ENCODE data around the gene TRMT61A. TPM values are rescaled to one million over a fixed set of nuclear protein-coding genes. Genes with fewer than 3 reads are reported as not detected.
"Not testable (repeated sequence)": the region's sequence is repeated elsewhere in the genome, so short reads cannot be mapped to it uniquely, and the experiment has no call there.

The TRMT61A gene
- total RNA-seq, 1 donor from 2014 or later: 10.8 TPM

DNA sequence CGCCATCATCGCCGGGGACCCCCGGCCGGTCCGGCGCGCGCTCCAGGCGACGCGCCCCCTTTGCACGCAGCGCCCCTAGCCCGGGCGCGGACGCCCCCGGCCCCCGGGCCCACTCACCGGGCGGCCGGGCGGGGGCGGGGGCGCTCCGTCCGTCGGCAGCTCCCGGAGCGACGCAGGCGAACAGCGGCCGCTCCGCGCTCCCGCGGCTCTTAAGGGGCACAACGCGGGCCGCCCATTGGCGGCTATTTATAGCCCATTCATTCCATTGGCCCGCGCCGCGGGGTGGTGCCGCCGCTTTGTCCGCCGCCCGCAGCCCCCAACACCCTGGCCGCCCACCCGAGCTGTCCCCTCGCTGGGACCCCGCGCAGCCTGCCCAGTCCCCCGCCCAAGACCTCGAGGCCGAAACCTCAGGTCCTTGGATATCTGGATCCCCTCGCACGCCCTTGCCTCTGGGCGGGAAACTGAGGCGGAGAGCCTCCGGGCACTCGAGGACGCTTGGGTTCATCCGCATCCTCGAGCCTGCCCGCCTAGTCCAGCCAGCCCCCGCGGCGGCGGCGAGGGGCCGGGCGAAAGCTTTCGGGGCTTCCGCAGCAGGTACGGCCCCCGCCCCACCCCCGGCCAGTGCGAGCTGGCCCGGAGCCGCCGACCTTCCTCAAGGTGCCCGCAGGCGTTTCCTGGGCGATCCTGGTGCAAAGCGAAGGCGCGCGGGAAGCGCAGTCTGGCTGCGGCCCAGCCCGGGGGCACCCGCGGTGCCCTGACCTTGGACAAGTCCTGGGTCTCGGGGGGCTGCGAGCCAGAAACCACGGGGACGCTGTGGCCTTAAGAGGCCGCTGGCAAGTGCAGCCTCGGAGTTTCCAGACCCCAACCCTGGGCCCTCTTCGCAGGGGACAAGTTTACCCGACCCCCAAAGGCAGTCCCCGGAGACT, 6.1 kb upstream of the TRMT61A start, which contains the start of gene CKB:
Gene CKB, minus strand, starts transcription at position 182 of the 926 bp plus-strand sequence. CDS start 337 bp downstream, outside the sequence.
- Mint-ChIP-seq H3K4me1 (ENCODE audit: unreplicated experiment) (peaks cover 19% of the 10 kb centered on the region), H3K27ac (peak within 1 kb of the TSS; percentile 53), H3K4me3 (peak within 1 kb of the TSS; percentile 83), H3K36me3 (no peaks in the 10 kb centered on the region), H3K9me3 (no peaks in the 10 kb centered on the region), H3K27me3 (peaks cover 13% of the 10 kb centered on the region)
- TF ChIP-seq, protein P1, sequence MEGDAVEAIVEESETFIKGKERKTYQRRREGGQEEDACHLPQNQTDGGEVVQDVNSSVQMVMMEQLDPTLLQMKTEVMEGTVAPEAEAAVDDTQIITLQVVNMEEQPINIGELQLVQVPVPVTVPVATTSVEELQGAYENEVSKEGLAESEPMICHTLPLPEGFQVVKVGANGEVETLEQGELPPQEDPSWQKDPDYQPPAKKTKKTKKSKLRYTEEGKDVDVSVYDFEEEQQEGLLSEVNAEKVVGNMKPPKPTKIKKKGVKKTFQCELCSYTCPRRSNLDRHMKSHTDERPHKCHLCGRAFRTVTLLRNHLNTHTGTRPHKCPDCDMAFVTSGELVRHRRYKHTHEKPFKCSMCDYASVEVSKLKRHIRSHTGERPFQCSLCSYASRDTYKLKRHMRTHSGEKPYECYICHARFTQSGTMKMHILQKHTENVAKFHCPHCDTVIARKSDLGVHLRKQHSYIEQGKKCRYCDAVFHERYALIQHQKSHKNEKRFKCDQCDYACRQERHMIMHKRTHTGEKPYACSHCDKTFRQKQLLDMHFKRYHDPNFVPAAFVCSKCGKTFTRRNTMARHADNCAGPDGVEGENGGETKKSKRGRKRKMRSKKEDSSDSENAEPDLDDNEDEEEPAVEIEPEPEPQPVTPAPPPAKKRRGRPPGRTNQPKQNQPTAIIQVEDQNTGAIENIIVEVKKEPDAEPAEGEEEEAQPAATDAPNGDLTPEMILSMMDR (conservative IDR thresholded peaks at IDR 0.05): no peak
- DNase-seq (ENCODE audit: extremely low spot score, unreplicated experiment): peak; percentile 74

DNA sequence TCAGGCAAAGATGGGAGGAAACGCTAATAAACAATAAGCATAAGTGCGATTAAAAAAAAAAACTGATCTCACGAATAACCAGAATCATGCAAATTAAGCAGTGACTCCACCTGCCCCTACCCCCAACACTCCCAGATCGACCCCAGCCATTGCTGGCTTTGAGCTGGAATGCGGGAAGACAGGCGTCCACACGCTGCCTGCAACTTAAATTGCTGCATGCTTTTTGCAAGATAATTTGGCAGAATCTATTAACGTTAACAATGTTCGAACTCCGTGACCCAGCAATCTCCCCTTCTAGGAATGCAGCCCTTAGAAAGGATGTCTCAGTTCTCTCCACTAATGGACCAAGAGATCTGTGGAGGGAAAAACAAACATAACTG, 5.4 kb upstream of the TRMT61A start:
- H3K4me1 Mint-ChIP-seq (ENCODE audit: unreplicated experiment): peaks cover 19% of the 10 kb centered on the region
- H3K9me3 Mint-ChIP-seq: no peaks in the 10 kb centered on the region
- H3K4me3 Mint-ChIP-seq: peak overlapping the region; percentile 81

DNA sequence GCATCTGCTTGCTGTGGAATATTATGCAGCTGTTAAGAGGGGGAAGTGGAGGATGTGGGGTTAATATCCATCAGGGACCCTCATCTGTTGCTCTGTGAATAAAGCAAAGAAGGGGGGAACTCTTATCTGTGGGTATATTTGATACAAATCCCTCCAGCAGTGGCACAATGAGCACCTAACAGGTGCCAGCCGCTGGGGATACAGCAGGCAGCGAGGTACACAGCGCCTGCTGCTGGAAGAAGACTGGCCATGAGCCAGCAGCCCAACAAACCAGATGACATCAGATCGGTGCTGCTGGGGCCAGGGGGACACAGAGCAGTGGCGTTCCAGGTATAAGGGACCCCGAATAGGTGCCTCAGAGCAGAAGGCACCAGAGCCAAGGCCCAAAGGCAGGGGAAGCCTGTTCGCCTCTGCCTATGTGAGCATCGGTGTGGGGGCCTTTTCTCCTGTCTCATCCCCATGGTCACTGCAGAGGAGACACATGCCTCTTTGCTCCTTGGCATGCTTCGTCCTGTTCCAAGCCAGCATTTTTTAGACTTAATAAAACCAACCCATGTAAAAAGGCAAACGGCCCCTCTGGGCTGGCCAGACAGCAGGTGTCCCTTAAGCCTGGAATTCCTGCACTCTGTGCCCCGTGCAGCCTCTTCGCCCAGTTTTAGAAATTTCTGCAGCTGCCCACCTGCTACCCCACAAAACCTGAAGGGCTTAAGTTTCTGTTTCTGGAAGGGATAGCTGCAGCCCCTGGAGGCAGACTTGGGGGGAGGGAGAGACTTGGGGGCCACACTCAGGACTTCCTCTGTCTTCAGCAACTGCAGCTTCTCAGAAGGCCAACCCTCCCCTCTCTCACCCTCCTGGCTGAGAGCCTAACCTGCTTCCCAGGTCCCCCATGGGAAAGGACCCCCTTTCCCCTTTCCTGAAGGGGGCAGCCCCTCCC, 4.7 kb upstream of the TRMT61A start:
- H3K27me3 Mint-ChIP-seq: peaks cover 13% of the 10 kb centered on the region
- H3K9me3 Mint-ChIP-seq: no peaks in the 10 kb centered on the region
- TF ChIP-seq, protein P1 (conservative IDR thresholded peaks at IDR 0.05): no peak
- H3K4me3 Mint-ChIP-seq: peak overlapping the region; percentile 81
- H3K4me1 Mint-ChIP-seq (ENCODE audit: unreplicated experiment): peaks cover 22% of the 10 kb centered on the region
- H3K27ac Mint-ChIP-seq: peak overlapping the region; percentile 83
- DNase-seq (ENCODE audit: extremely low spot score, unreplicated experiment): no peak
- H3K36me3 Mint-ChIP-seq: no peaks in the 10 kb centered on the region

More for the DNA sequence above, 5.4 kb upstream of the TRMT61A start:
- Mint-ChIP-seq H3K27me3 (peaks cover 13% of the 10 kb centered on the region), H3K36me3 (no peaks in the 10 kb centered on the region), H3K27ac (peak overlapping the region; percentile 53)
- no peak for DNase-seq (ENCODE audit: extremely low spot score, unreplicated experiment)
- TF ChIP-seq, protein P1 (conservative IDR thresholded peaks at IDR 0.05): no peak

DNA sequence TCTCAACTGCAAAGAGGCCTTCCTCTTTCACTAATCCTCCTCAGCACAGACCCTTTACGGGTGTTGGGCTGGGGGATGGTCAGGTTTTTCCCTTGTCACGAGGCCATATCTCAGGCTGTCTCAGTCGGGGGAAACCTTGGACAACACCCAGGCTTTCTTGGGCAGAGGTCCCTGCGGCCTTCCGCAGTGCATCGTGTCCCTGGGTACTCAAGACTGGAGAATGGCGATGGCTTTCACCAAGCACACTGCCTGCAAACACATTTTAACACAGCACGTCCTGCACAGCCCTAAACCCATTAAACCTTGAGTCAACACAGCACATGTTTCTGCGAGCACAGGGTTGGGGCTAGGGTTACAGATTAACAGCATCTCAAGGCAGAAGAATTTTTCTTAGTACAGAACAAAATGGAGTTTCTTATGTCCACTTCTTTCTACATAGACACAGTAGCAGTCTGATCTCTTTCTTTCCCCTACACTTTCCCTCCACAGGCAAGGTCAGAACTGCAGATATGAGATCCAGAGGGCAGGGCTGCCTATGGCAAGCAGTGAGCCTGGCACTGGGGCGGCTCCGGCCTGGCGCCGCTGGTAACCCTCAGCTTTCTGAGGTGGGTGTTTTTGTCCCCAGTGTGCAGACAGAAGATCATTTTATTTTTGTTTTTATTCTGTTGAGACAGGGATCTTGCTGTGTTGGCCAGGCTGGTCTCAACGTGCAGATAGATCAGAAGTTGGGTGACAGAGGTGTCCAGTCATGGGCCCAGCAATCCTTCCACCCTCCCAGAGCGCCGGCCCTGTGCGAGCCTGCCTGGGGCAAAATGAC, 3.4 kb upstream of the TRMT61A start:
- peak overlapping the region; percentile 83 for H3K27ac Mint-ChIP-seq
- not testable (repeated sequence) for DNase-seq (ENCODE audit: extremely low spot score, unreplicated experiment); H3K27me3 Mint-ChIP-seq; H3K36me3 Mint-ChIP-seq; H3K9me3 Mint-ChIP-seq
- H3K4me3 Mint-ChIP-seq: peak overlapping the region; percentile 70
- peaks cover 23% of the 10 kb centered on the region for H3K4me1 Mint-ChIP-seq (ENCODE audit: unreplicated experiment)

DNA sequence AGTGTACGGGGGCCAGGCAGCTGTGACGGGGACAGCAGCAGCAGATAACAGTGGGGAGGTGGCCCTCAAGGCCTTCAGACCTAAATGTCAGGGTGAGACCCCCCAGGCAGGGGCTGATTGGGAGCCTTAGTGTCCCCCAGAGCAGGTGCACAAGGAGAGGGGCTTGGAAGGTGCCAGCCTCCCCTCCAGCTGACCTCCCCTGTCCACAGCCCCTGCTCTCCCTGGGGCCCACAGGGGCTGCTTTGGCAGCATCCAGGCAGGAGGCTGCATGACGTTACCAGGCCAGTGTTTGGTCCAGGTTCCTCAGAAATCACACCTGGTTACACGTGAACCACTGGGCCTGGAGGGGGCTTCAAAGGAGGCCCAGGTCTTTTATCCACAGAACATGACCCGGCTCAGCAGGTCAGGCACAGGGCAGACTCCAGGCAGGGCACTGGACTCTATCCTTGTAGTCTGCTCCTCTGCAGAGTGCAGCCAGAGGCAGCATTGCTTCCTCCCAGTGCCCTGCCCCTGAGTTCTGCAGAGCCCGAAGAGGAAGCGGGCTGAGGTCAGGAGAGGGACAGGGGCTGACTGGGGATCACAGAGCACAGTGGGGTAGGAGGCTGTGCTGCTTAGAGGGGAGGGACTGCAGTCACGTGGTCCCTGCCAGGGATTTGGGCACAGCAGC, 2.6 kb upstream of the TRMT61A start:
- no peaks in the 10 kb centered on the region for H3K36me3 Mint-ChIP-seq
- H3K9me3 Mint-ChIP-seq: no peaks in the 10 kb centered on the region
- TF ChIP-seq, protein P1 (conservative IDR thresholded peaks at IDR 0.05): no peak
- peak overlapping the region; percentile 70 for H3K4me3 Mint-ChIP-seq
- no peak for DNase-seq (ENCODE audit: extremely low spot score, unreplicated experiment)
- H3K27me3 Mint-ChIP-seq: peaks cover 9% of the 10 kb centered on the region
- H3K4me1 Mint-ChIP-seq (ENCODE audit: unreplicated experiment): peaks cover 23% of the 10 kb centered on the region
- no peak overlapping the region for H3K27ac Mint-ChIP-seq
